Panc1 (cell line): ENCODE measurements around the gene KRT26. TPM values are rescaled to one million over a fixed set of nuclear protein-coding genes. Genes with fewer than 3 reads are reported as not detected.

Experiments used
- ATAC-seq: fragments of 200-7000 bp; cut with Tn5 transposase; 2 replicates; pipeline ENCODE4 v1.9.1; 2020; ENCODE audit warnings: mild to moderate bottlenecking, moderate library complexity
- BruUV-seq: library from RNA; stranded (reverse); fragments of 400-500 nt; replicated peaks from 2 replicates; lab custom pipeline; 2021; lab: Mats Ljungman, UMichigan
- CTCF ChIA-PET: fragments of 300-600 bp; sonication (Branson Sonifier 250); formaldehyde crosslinking; loops from one replicate; lab custom pipeline; 2022; ENCODE audit warnings: antibody characterized with exemption; lab: Charles Lee
- POLR2A ChIA-PET: fragments of 300-600 bp; sonication (Branson Sonifier 250); formaldehyde crosslinking; loops from one replicate; lab custom pipeline; 2022; ENCODE audit warnings: antibody characterized with exemption; lab: Charles Lee
- DNase-seq: peaks from one replicate; pipeline ENCODE4 v3.0.0-alpha.2; 2010; ENCODE audit warnings: low read depth, low spot score
- H3K27ac ChIP-seq: 2 replicates; pipeline ENCODE4 v1.5.1; 2011; ENCODE audit warnings: mild to moderate bottlenecking, low read length, inconsistent platforms
- H3K27me3 ChIP-seq: fragments of 200-500 bp; sonication (Bioruptor generic); 2 replicates; pipeline ENCODE4 v1.6.0; 2014; ENCODE audit warnings: low read length, inconsistent platforms; ENCODE audit not compliant: control insufficient read depth, insufficient read depth
- H3K36me3 ChIP-seq: fragments of 200-500 bp; sonication (Bioruptor generic); 2 replicates; pipeline ENCODE4 v1.5.1; 2014; ENCODE audit warnings: inconsistent platforms, mild to moderate bottlenecking, low read length, moderate library complexity; ENCODE audit not compliant: control insufficient read depth, insufficient read depth
- H3K4me1 ChIP-seq: 2 replicates; pipeline ENCODE4 v1.5.1; 2011; ENCODE audit warnings: inconsistent platforms, mild to moderate bottlenecking, low read length, moderate library complexity; ENCODE audit not compliant: control insufficient read depth, insufficient read depth
- H3K4me3 ChIP-seq, 2 experiments: 2 replicates each; pipeline ENCODE4 v1.5.1; 2011 to 2012; ENCODE audit warnings: low read depth in 2 of 2, low read length in 2 of 2, mild to moderate bottlenecking in 2 of 2, inconsistent platforms in 1 of 2, moderate library complexity in 1 of 2
- H3K9me3 ChIP-seq: fragments of 200-500 bp; sonication (Bioruptor generic); 2 replicates; pipeline ENCODE4 v1.5.1; 2014; ENCODE audit warnings: low read depth, mild to moderate bottlenecking, inconsistent platforms, low read length, moderate library complexity; ENCODE audit not compliant: control insufficient read depth, insufficient read depth
- CTCF ChIP-seq: fragments of 450-650 bp; IDR thresholded peaks from 2 replicates; pipeline ENCODE4 v1.5.1; 2017; ENCODE audit warnings: mild to moderate bottlenecking
- POLR2AphosphoS5 ChIP-seq: IDR thresholded peaks from 2 replicates; pipeline ENCODE4 v1.6.1; 2012; ENCODE audit warnings: mild to moderate bottlenecking, low read depth, low read length, moderate library complexity
- REST ChIP-seq, 2 experiments: IDR thresholded peaks; 2 replicates each; pipeline ENCODE4 v1.6.1; 2011 to 2012; ENCODE audit warnings: low read depth in 2 of 2, control low read depth in 1 of 2, low read length in 1 of 2, mild to moderate bottlenecking in 1 of 2, moderate library complexity in 1 of 2; ENCODE audit not compliant: insufficient read depth in 1 of 2
- SIN3A ChIP-seq: IDR thresholded peaks from 2 replicates; pipeline ENCODE4 v1.6.1; 2012; ENCODE audit warnings: low read depth, mild to moderate bottlenecking, low read length, moderate library complexity, borderline replicate concordance; ENCODE audit not compliant: insufficient read depth
- TCF7L2 ChIP-seq: IDR thresholded peaks from 2 replicates; pipeline ENCODE4 v1.6.1; 2011; ENCODE audit warnings: mild to moderate bottlenecking, low read depth, low read length, inconsistent platforms
- in situ Hi-C: cut with HindIII; loops from 2 replicates; pipeline ENCODE4 v1.10.0; 2016; ENCODE audit warnings: low sequenced_read_pairs, low pct_unique_long_range_greater_than_20kb
- intact Hi-C: fragments of 100-400 bp; cut with micrococcal nuclease; formaldehyde crosslinking; loops from one replicate; pipeline ENCODE4 v1.10.0; 2022; ENCODE audit not compliant: unreplicated experiment
- total RNA-seq: library from RNA; stranded (reverse); gene quantifications from one replicate; pipeline ENCODE4 v1.2.1, GENCODE V29; 2021; ENCODE audit not compliant: unreplicated experiment

Gene KRT26
- total RNA-seq, 1 experiment from 2014 or later, result not detected

- TF ChIP-seq CTCF, result no peak
- TF ChIP-seq REST (IDR thresholded peaks at IDR 0.05; ENCODE audit: insufficient read depth in 1 of 2, low read depth in 2 of 2, low read length in 1 of 2), result no peak
- no peak for TF ChIP-seq SIN3A
- no peak for TF ChIP-seq TCF7L2
- TF ChIP-seq POLR2AphosphoS5, result no peak
- Histone ChIP-seq H3K9me3 (no peaks in the 10 kb centered on the region), H3K27me3 (peaks cover 11% of the 10 kb centered on the region), H3K4me1 (no peaks in the 10 kb centered on the region), H3K36me3 (no peaks in the 10 kb centered on the region), H3K4me3 (no peak overlapping the region), H3K27ac (no peak overlapping the region)
- ATAC-seq (no peak), DNase-seq (no peak)
- POLR2A ChIA-PET, result no interaction called here
- CTCF ChIA-PET, result no interaction called here
- intact Hi-C loops, result no loop called here
- in situ Hi-C loops, result no loop called here
- BruUV-seq, result no TSS peak
Measured at GRCh38 chr17:40730970-40731369, 41.0 kb downstream of the KRT26 start.

DNA sequence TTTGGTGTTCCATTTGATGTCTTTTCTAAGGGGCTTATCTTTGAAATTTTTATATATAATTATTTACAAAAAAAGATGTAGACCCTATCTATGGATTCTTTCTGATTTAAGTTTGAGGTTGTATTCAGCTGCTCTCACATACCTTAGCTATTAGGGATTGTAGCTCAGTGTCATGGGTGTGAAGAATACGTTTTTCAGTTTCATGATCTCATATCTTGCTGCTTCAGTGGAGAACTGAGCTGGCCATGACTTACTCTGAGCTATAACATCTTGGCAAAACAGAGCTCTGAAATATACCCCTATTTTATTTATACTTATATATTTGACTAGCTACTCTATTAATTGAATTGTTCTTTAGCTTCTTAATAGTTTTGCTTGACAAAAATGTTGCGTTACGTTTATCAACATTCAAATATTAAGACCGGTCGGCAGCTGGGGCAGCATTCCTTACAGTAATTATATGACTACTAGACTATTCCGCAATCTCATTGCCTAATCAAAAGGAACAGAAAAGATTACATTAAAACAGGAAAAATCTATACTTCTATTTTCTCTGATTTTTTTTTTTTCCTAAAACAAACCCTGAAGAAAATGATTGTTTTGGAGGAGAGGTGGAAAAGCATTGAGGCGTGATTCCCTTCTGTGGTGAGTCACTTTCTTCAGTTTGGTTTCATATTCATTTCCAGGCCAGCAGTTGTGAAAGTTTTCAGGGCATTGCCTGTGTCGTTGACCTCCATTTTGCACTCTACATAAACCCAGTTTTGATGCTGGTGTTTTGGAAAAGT is 44.4 kb downstream of the KRT26 start:
- POLR2A ChIA-PET, result interaction anchor here (0.6 kb wide), 2 partner anchors 63 to 180 kb away, joined by 3 to 8 read pairs; no protein-coding TSS in a partner anchor
- DNase-seq, result no peak
- no peaks in the 10 kb centered on the region for H3K9me3 ChIP-seq
- intact Hi-C loops (no loop called here), in situ Hi-C loops (no loop called here)
- no TSS peak for BruUV-seq
- H3K4me3 ChIP-seq, result no peak overlapping the region
- no peak for ATAC-seq
- no peak overlapping the region for H3K27ac ChIP-seq
- peaks cover 5% of the 10 kb centered on the region; the same call in 1 of the 2 replicates for H3K27me3 ChIP-seq
- CTCF ChIA-PET, result interaction anchor here (0.8 kb wide), 1 partner anchor 112 kb away, joined by 3 read pairs; no protein-coding TSS in a partner anchor
- H3K36me3 ChIP-seq, result no peaks in the 10 kb centered on the region
- TF ChIP-seq POLR2AphosphoS5, result no peak
- no peak for TF ChIP-seq CTCF
- no peak for TF ChIP-seq TCF7L2
- H3K4me1 ChIP-seq, result no peaks in the 10 kb centered on the region
